Naive B cell (primary cell): ENCODE data around the gene KCNH8. TPM values are rescaled to one million over a fixed set of nuclear protein-coding genes. Genes with fewer than 3 reads are reported as not detected.

Experiments used
- ATAC-seq, 2 donors: fragments of 150-1000 bp; cut with Tn5 transposase; 2 replicates each; pipeline ENCODE4 v1.10.0; 2021; ENCODE audit warnings: low read depth in 2 of 2, mild to moderate bottlenecking in 2 of 2, moderate library complexity in 2 of 2
- DNase-seq: peaks from one replicate; pipeline ENCODE4 v3.0.0; 2022
- H3K27ac Mint-ChIP-seq, 6 donors: one replicate each; pipeline ENCODE4 v1.8.0; 2020 to 2022; ENCODE audit warnings: mild to moderate bottlenecking in 6 of 6, mixed read lengths in 6 of 6, moderate library complexity in 5 of 6, inconsistent platforms in 2 of 6
- H3K27me3 Mint-ChIP-seq, 3 donors: one replicate each; pipeline ENCODE4 v1.8.0; 2021 to 2022; ENCODE audit warnings: mixed read lengths in 3 of 3, mild to moderate bottlenecking in 1 of 3
- H3K36me3 Mint-ChIP-seq, 2 donors: one replicate each; pipeline ENCODE4 v1.8.0; 2020 to 2022; ENCODE audit warnings: mixed read lengths in 2 of 2, inconsistent platforms in 1 of 2, mild to moderate bottlenecking in 1 of 2
- H3K4me1 Mint-ChIP-seq, 3 donors: one replicate each; pipeline ENCODE4 v1.8.0; 2020 to 2022; ENCODE audit warnings: mixed read lengths in 3 of 3, inconsistent platforms in 1 of 3, mild to moderate bottlenecking in 1 of 3, moderate library complexity in 1 of 3
- H3K4me3 Mint-ChIP-seq, 8 donors: one replicate each; pipeline ENCODE4 v1.8.0; 2020 to 2022; ENCODE audit warnings: mild to moderate bottlenecking in 8 of 8, mixed read lengths in 8 of 8, moderate library complexity in 8 of 8, inconsistent platforms in 2 of 8
- H3K9me3 Mint-ChIP-seq, 7 donors: one replicate each; pipeline ENCODE4 v1.8.0; 2020 to 2022; ENCODE audit warnings: mixed read lengths in 7 of 7, mild to moderate bottlenecking in 5 of 7, inconsistent platforms in 2 of 7, moderate library complexity in 1 of 7
- polyA plus RNA-seq, 6 donors: library from polyadenylated mRNA; unstranded; fragments of 300-500 nt; fragmentation: Illumina TruSeq; gene quantifications; one replicate each; pipeline ENCODE4 v1.2.3, GENCODE V29; 2021; ENCODE audit warnings: low read depth in 6 of 6

KCNH8 gene
- polyA plus RNA-seq, 6 donors from 2014 or later, result 3.4 to 5.8 (median 4.3) TPM

DNA sequence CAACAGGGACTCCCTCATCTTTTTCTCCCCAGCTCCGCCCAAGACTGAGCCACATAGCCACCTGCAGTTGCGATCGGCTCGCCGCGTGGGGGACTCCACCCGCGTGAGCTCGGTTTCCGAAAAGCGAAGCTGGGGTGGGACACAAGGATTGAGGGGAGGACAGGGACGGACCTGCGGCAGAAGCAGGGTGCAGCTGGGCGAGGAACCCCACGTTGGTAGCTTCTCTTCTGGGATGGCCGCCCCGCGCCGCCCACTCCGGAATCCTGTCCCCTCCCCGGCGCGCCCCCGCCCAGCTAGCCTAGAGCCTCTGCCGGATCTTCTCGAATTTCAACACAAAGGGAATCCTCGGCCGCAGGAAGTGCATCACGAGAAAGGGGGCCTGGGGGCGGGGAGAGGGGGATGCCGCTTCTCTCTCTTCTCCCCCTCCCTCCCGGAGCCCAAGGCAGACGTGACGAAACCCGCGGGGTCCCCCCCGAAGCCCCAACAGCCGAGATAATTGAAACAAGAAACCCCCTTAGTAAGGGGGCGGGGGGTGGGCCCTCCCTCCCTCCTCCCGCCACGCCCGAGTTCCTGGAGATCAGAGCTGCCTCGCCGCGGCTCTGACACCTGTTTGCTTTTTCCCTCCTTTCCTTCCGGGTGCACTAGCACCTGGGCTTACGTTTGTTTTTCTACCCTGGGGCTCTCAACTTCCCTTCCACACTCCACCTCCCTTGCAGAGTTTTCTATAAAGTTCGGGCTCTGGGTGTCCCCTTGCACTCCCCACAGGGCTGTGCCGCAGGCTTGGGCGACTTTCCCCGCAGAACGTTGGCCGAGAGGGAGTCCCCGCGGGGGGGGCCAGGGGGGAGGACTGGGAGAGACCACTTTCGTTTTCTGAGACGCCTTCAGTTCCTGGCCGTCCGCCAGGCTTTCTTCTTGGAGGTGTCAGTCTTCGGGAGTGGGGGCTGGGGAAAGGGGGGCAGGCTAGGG, 1.3 kb upstream of the KCNH8 start:
- peak overlapping the region; percentile 88 to 97 (median 94) for H3K4me3 Mint-ChIP-seq
- no peaks in the 10 kb centered on the region for H3K36me3 Mint-ChIP-seq
- H3K27ac Mint-ChIP-seq, result peak overlapping the region; percentile 89 to 98 (median 96)
- H3K4me1 Mint-ChIP-seq, result peaks cover 18 to 37% (median 20%) of the 10 kb centered on the region in 3 donors
- ATAC-seq (peak; percentile 74 to 75), DNase-seq (peak; percentile 82)
- peaks cover 0 to 2% (median 0%) of the 10 kb centered on the region in 7 donors for H3K9me3 Mint-ChIP-seq
- H3K27me3 Mint-ChIP-seq, result peaks cover 11 to 15% (median 13%) of the 10 kb centered on the region in 3 donors

DNA sequence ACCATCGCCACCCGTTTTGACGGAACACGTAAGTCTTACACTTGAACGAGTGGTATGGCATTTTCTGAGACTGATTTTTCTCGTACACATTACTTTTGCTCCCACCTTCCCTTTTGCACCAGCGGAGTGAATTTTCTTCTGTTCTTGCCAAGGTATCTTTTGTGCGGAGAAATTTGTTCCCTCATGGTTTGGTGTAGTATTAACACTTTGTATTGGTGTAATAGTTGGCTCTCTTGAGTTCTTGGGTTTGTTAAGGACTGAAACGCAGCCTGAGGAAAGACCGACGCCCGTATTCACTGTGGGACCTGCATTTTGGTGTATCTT, 420 bp downstream of the KCNH8 start:
- ATAC-seq (no peak), DNase-seq (no peak)
- peaks cover 0 to 2% (median 0%) of the 10 kb centered on the region in 7 donors for H3K9me3 Mint-ChIP-seq
- peak overlapping the region in 5 of 6 donors; percentile 35 to 89 (median 68) for H3K27ac Mint-ChIP-seq
- no peaks in the 10 kb centered on the region for H3K27me3 Mint-ChIP-seq
- no peaks in the 10 kb centered on the region for H3K36me3 Mint-ChIP-seq
- peak overlapping the region; percentile 85 to 93 (median 86) for H3K4me3 Mint-ChIP-seq
- H3K4me1 Mint-ChIP-seq, result peaks cover 18 to 37% (median 20%) of the 10 kb centered on the region in 3 donors

DNA sequence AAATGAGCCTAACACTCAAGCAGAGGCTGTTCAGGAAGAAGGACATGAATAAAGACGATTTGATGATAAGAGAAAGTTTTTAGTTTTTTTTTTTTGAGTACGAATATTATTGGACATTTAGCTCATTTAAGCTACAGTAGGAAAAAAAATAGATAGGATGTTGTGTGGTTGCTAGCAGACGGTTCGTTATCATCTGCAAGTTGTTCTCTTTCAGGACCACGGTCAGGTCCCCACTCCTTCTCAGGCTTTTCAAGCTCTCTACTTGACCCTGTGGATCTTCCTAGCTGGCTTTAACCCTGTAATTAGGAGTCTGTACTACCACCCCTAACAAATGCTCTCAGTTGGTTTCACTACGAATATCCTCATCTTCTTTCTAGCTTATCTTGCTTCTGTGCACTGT, 1.1 kb downstream of the KCNH8 start:
- no peaks in the 10 kb centered on the region for H3K36me3 Mint-ChIP-seq
- no peaks in the 10 kb centered on the region for H3K27me3 Mint-ChIP-seq
- peaks cover 18 to 37% (median 20%) of the 10 kb centered on the region in 3 donors for H3K4me1 Mint-ChIP-seq
- no peak overlapping the region for H3K27ac Mint-ChIP-seq
- H3K9me3 Mint-ChIP-seq, result peaks cover 0 to 2% (median 0%) of the 10 kb centered on the region in 7 donors
- ATAC-seq (no peak), DNase-seq (peak; percentile 39)
- H3K4me3 Mint-ChIP-seq, result peak overlapping the region in 4 of 8 donors; percentile 13 to 93 (median 87)

DNA sequence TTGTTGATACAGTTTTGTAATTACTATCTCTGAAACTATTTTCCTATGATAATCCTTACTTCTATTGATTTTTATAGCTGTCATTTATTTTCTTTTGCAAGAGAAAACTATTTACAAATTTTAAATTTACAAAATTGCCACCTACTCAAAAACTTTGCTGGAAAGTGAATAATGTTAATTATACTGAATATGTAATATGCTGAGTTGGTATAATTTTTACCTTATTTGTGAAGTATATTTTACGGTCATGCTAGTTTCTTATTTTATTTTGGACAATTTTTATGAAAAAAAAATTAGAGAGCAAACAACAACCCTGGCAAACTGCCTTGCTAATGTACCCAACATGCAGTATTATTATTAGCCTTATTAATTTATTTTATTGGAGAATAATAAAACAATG, 2.9 kb downstream of the KCNH8 start:
- H3K27me3 Mint-ChIP-seq, result peaks cover 0 to 10% (median 4%) of the 10 kb centered on the region in 3 donors
- DNase-seq, result no peak
- no peaks in the 10 kb centered on the region for H3K36me3 Mint-ChIP-seq
- no peak for ATAC-seq
- H3K4me1 Mint-ChIP-seq, result peaks cover 17 to 29% (median 17%) of the 10 kb centered on the region in 3 donors
- no peaks in the 10 kb centered on the region for H3K9me3 Mint-ChIP-seq
- H3K27ac Mint-ChIP-seq, result no peak overlapping the region
- H3K4me3 Mint-ChIP-seq, result no peak overlapping the region

DNA sequence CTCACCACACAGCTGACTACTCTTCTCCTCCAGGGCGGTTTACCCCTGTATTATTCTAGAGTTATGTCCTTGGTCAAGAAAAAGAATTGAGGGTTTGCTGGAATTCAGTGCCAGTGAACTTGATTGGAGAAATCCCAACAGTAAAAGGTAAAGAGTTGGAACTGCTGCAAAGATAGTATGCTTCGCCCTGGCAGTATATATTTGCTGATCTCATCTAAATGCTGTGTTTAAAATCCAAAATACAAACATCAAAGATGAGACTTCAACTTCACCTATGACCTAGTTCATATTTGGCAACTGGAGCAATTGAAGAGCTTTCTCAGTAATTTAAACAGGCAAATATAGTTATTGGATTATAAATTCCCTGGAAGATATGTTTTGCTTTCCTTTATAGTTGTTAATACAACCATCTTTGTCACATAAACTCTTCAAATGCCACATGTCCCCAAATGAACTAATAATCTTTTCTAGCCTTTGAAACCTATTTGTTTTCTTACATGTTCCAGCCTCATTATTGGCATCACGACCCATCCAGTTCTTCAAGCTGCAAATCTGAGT, 6.5 kb downstream of the KCNH8 start:
- DNase-seq (no peak), ATAC-seq (no peak)
- Mint-ChIP-seq H3K4me1 (peaks cover 0 to under 1% (median under 1%) of the 10 kb centered on the region in 3 donors), H3K27ac (no peak overlapping the region), H3K9me3 (no peaks in the 10 kb centered on the region), H3K27me3 (peaks cover 0 to 10% (median 4%) of the 10 kb centered on the region in 3 donors), H3K36me3 (no peaks in the 10 kb centered on the region), H3K4me3 (no peak overlapping the region)

DNA sequence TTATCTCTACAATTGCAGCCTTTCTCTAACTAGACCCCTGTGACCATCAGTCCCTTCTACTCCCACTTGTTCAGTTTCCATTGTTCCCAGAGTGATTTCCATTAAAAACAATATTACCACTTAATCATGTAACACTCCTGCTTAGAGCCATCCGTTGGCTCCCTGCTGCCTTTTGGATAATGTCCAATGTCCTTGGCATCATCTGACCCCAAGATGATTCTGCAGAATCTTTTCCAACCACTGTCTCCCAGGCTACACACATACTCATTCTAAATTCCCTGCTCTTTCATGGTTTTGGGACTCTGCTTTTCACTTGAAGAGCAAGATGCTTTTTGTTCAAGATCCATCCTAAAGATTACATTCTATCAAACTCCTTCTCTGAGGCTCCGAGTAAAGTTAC, 7.1 kb downstream of the KCNH8 start:
- Mint-ChIP-seq H3K9me3 (no peaks in the 10 kb centered on the region), H3K4me1 (no peaks in the 10 kb centered on the region), H3K4me3 (no peak overlapping the region), H3K36me3 (no peaks in the 10 kb centered on the region), H3K27ac (no peak overlapping the region), H3K27me3 (peaks cover 0 to 10% (median 4%) of the 10 kb centered on the region in 3 donors)
- DNase-seq (no peak), ATAC-seq (no peak)

DNA sequence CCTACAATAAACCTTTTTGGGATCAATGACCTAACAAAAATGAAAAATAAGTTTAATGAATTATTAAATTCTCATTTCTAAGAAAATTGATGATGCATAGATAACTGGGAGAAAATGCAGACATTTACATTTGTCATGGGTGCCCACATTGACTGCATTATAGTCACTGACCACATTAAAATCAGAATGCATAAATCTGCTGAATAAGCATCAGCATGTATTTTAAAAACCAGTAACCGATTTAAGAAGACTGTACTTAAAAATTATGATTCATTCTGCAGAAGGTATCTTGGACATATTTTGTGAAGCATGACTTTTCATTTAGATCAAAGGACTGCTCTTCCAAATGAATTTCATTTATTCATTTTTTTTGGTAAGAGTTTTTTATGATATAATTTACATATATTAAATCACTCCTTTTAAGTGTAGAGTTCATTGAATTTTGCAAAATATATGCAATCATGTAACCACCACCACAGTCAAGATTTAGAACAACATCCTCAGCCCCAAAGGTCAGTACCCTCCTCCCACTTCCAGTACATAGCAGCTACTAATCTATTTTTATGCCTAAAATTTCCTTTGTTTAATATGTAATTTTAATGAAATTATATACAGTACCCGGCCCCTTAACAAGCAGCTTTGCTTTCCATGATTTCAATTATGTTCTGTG, 11.8 kb downstream of the KCNH8 start:
- H3K36me3 Mint-ChIP-seq, result no peaks in the 10 kb centered on the region
- no peak overlapping the region for H3K27ac Mint-ChIP-seq
- H3K4me3 Mint-ChIP-seq, result no peak overlapping the region
- no peaks in the 10 kb centered on the region for H3K9me3 Mint-ChIP-seq
- no peak for DNase-seq
- ATAC-seq, result no peak
- H3K27me3 Mint-ChIP-seq, result peaks cover 0 to 8% (median 4%) of the 10 kb centered on the region in 3 donors
- H3K4me1 Mint-ChIP-seq, result no peaks in the 10 kb centered on the region

DNA sequence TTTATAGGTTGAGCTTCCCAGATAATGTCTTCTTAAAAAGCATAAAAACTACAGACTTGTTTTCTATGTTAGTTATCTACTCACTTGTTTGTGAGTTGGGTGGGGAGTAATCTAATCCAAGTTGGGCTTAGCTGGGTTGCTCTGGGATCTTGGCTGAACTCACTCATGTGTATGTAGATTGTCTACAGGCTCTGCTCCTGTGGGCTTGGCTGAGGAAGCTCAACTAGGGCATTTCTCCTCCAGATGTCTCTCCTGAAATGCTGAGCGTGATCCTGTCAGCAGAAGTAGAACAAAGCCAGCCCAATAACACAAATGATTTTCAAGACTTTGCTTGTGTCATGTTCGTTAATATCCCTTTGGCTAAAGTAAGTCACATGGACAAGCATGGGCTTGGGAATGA, 17.3 kb downstream of the KCNH8 start:
- no peaks in the 10 kb centered on the region for H3K4me1 Mint-ChIP-seq
- peaks cover 0 to 5% (median 0%) of the 10 kb centered on the region in 3 donors for H3K27me3 Mint-ChIP-seq
- ATAC-seq, result no peak
- H3K36me3 Mint-ChIP-seq, result no peaks in the 10 kb centered on the region
- H3K27ac Mint-ChIP-seq, result no peak overlapping the region
- DNase-seq, result no peak
- H3K4me3 Mint-ChIP-seq, result no peak overlapping the region
- H3K9me3 Mint-ChIP-seq, result no peaks in the 10 kb centered on the region

DNA sequence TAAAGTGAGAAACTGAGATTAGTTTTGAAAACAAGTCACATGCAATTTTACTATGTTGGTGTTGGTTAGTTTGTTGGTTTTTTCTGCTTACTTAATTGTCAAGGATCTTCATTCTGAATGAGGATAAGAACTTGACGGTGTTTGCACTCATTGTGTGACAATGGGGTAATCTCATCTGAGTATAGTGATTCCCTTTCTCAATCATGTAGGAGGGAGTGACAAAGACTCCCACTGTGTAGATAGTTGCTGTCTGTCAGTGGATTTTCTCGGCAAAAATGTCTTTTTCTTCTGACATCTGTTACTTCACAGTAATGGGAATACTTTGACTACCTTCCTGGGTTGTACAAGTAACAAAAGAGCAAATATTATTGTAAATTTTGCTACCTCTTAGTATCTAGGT, 23.5 kb downstream of the KCNH8 start:
- no peak overlapping the region for H3K27ac Mint-ChIP-seq
- H3K36me3 Mint-ChIP-seq, result no peaks in the 10 kb centered on the region
- no peak for DNase-seq
- no peaks in the 10 kb centered on the region for H3K4me1 Mint-ChIP-seq
- no peak for ATAC-seq
- H3K9me3 Mint-ChIP-seq, result no peaks in the 10 kb centered on the region
- H3K4me3 Mint-ChIP-seq, result no peak overlapping the region
- peaks cover 0 to 5% (median 0%) of the 10 kb centered on the region in 3 donors for H3K27me3 Mint-ChIP-seq

DNA sequence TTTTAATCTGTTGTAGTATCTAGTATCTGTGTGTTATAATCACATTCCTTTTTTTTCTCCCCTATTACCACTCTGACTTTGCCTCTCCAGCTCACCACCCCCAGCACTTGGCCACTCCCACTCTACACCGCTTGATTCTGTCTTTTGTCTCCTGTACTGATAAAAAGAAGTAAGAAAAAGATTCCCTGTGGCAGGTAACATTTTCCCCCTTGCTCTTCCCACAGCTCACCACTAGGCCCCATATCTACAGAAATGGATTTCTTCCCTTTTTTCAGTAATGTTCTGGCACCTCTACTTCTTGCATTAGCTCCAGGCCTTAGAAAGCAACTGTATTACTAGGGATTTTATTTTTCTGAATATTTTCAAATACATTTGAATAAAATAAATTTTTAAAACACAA, 25.6 kb downstream of the KCNH8 start:
- peak overlapping the region in 1 of 8 donors; percentile 16 for H3K4me3 Mint-ChIP-seq
- no peaks in the 10 kb centered on the region for H3K9me3 Mint-ChIP-seq
- H3K4me1 Mint-ChIP-seq, result no peaks in the 10 kb centered on the region
- ATAC-seq (no peak), DNase-seq (no peak)
- H3K27me3 Mint-ChIP-seq, result peaks cover 0 to 5% (median 0%) of the 10 kb centered on the region in 3 donors
- H3K27ac Mint-ChIP-seq, result peak overlapping the region in 1 of 6 donors; percentile 70
- H3K36me3 Mint-ChIP-seq, result no peaks in the 10 kb centered on the region

DNA sequence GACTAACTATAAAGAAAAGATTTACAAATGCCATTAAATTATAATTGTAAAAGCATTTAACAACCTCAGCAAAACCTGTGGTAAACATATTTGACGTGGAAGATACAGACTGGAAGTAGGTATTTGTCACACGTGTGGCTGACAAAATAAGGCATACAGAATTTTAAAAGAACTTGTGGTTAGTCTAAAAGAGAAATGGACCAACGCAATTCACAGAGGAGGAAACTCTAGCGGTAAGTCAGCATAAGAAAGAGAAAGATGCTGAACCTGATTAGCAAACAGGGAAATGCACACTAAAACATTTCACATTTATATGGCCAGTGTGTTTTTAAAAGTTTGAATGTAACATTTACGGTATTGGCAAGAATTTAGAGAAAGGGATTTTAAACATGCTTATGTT, 35.3 kb downstream of the KCNH8 start:
- no peak for DNase-seq
- Mint-ChIP-seq H3K4me3 (no peak overlapping the region), H3K27ac (no peak overlapping the region), H3K36me3 (no peaks in the 10 kb centered on the region), H3K27me3 (no peaks in the 10 kb centered on the region), H3K4me1 (peaks cover 7 to 10% (median 8%) of the 10 kb centered on the region in 3 donors), H3K9me3 (no peaks in the 10 kb centered on the region)
- peak; percentile 40 to 67 for ATAC-seq

DNA sequence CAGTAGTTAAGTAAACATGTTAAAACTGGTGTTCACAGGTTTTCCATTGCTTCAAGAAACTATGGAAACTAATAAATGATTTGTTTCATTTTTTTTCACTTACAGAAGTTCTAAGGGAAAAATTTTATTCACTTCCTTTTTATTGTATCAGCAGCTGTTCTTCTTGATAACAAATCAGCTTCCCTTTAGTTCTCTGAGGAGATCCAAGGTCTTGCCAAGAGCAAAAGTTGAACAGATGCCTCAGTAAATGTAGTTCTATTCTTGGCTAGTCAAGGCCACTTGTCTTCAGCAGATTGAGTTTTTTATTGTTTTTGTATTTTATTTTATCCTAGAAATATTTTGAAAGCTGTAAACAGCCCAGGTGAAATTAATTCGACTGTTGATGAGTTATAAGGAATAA, 41.8 kb downstream of the KCNH8 start:
- Mint-ChIP-seq H3K4me1 (peaks cover 0 to 3% (median 0%) of the 10 kb centered on the region in 3 donors), H3K36me3 (no peaks in the 10 kb centered on the region), H3K27ac (no peak overlapping the region), H3K27me3 (no peaks in the 10 kb centered on the region), H3K4me3 (no peak overlapping the region), H3K9me3 (no peaks in the 10 kb centered on the region)
- DNase-seq (no peak), ATAC-seq (no peak)

DNA sequence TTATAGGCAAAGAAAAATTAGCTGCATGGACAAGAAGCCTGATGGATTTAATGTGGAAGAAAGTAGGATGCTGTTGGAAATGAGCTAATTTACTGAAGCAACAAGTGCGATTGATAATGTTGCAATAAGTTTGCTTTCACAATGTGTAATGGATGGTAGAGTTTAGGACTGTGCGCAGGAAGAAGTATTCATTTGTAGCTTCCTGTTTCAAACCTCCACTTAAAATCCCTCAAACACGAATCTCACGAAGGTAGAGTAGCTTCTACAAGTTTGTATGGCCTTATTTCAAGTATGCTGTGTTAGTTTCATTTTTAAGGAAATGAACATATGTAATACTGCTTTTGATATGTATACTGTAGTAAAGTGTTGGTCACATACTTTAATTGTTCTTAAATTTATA, 42.3 kb downstream of the KCNH8 start:
- Mint-ChIP-seq H3K4me3 (no peak overlapping the region), H3K36me3 (no peaks in the 10 kb centered on the region), H3K27me3 (no peaks in the 10 kb centered on the region), H3K9me3 (no peaks in the 10 kb centered on the region), H3K4me1 (peaks cover 0 to 3% (median under 1%) of the 10 kb centered on the region in 3 donors), H3K27ac (no peak overlapping the region)
- DNase-seq (no peak), ATAC-seq (no peak)
